PC-3 (cell line): ENCODE data around the gene NKAIN2. TPM values are rescaled to one million over a fixed set of nuclear protein-coding genes. Genes with fewer than 3 reads are reported as not detected.
A peak's percentile ranks its signal among the peaks of the same experiment; 100 is the strongest.

ENCODE experiments used
- ATAC-seq: fragments of 200-7000 bp; cut with Tn5 transposase; 2 replicates; pipeline ENCODE4 v1.9.1; 2020; ENCODE audit warnings: mild to moderate bottlenecking, moderate library complexity
- BruUV-seq: library from RNA; stranded (reverse); fragments of 400-500 nt; replicated peaks from 2 replicates; lab custom pipeline; 2021; lab: Mats Ljungman, UMichigan
- CTCF ChIA-PET: fragments of 300-600 bp; sonication (Branson Sonifier 250); formaldehyde crosslinking; loops from one replicate; lab custom pipeline; 2022; ENCODE audit warnings: antibody characterized with exemption; lab: Charles Lee
- POLR2A ChIA-PET: fragments of 300-600 bp; sonication (Branson Sonifier 250); formaldehyde crosslinking; loops from one replicate; lab custom pipeline; 2022; ENCODE audit warnings: antibody characterized with exemption; ENCODE audit not compliant: unreplicated experiment; lab: Charles Lee
- DNase-seq: peaks from one replicate; pipeline ENCODE4 v3.0.0-alpha.2; 2015
- H2AFZ ChIP-seq: fragments of 300-600 bp; sonication (generic); 2 replicates; pipeline ENCODE4 v1.6.0; 2016; ENCODE audit warnings: antibody characterized with exemption, low read length
- H3F3A ChIP-seq: fragments of 300-600 bp; sonication (generic); one replicate; pipeline ENCODE4 v1.6.0; 2017; ENCODE audit warnings: antibody characterized with exemption, low read length, control low read depth, mild to moderate bottlenecking; ENCODE audit not compliant: unreplicated experiment
- H3K27ac ChIP-seq: fragments of 300-600 bp; sonication (generic); 2 replicates; pipeline ENCODE4 v1.5.1; 2016; ENCODE audit warnings: mild to moderate bottlenecking, low read length
- H3K27me3 ChIP-seq: fragments of 300-600 bp; sonication (generic); 2 replicates; pipeline ENCODE4 v1.6.1; 2016; ENCODE audit warnings: low read length, mixed read lengths
- H3K36me3 ChIP-seq: fragments of 300-600 bp; sonication (generic); 2 replicates; pipeline ENCODE4 v1.6.1; 2016; ENCODE audit warnings: low read depth, mixed run types, low read length, mixed read lengths
- H3K4me1 ChIP-seq: fragments of 300-600 bp; sonication (generic); 2 replicates; pipeline ENCODE4 v1.5.1; 2016; ENCODE audit warnings: low read length; ENCODE audit not compliant: insufficient read depth
- H3K4me2 ChIP-seq: fragments of 300-600 bp; sonication (generic); 2 replicates; pipeline ENCODE4 v1.6.0; 2016; ENCODE audit warnings: low read length
- H3K4me3 ChIP-seq: fragments of 300-600 bp; sonication (generic); 2 replicates; pipeline ENCODE4 v1.5.1; 2016; ENCODE audit warnings: mild to moderate bottlenecking, low read length, mixed read lengths
- H3K79me2 ChIP-seq: fragments of 300-600 bp; sonication (generic); 2 replicates; pipeline ENCODE4 v1.6.1; 2017; ENCODE audit warnings: low read length, mixed read lengths
- H3K9ac ChIP-seq: fragments of 300-600 bp; sonication (generic); 2 replicates; pipeline ENCODE4 v1.6.0; 2016; ENCODE audit warnings: mild to moderate bottlenecking, low read length
- H3K9me2 ChIP-seq: fragments of 300-600 bp; sonication (generic); replicated peaks from 2 replicates; pipeline ENCODE4 v1.6.1; 2016; ENCODE audit warnings: mixed run types, low read length, mixed read lengths
- H3K9me3 ChIP-seq: fragments of 300-600 bp; sonication (generic); 2 replicates; pipeline ENCODE4 v1.6.1; 2016; ENCODE audit warnings: low read length, mixed read lengths
- H4K20me1 ChIP-seq: fragments of 300-600 bp; sonication (generic); 2 replicates; pipeline ENCODE4 v1.6.1; 2016; ENCODE audit warnings: low read length, mixed read lengths
- CTCF ChIP-seq: fragments of 300-600 bp; sonication (generic); conservative IDR thresholded peaks from 2 replicates; pipeline ENCODE4 v1.5.1; 2017; ENCODE audit warnings: antibody characterized with exemption, low read depth, mild to moderate bottlenecking, low read length
- EZH2 ChIP-seq: fragments of 300-600 bp; sonication (generic); IDR thresholded peaks from one replicate; pipeline ENCODE4 v1.6.1; 2017; ENCODE audit warnings: antibody characterized with exemption, mild to moderate bottlenecking, low read length; ENCODE audit not compliant: unreplicated experiment
- EZH2phosphoT487 ChIP-seq: fragments of 300-600 bp; sonication (generic); IDR thresholded peaks from 2 replicates; pipeline ENCODE4 v1.6.1; 2018; ENCODE audit warnings: mild to moderate bottlenecking, antibody characterized with exemption, low read length, borderline replicate concordance
- intact Hi-C: fragments of 100-400 bp; cut with micrococcal nuclease; formaldehyde crosslinking; loops from 2 replicates; pipeline ENCODE4 v1.9.0; 2023
- total RNA-seq: library from RNA; depleted of rRNA; stranded (reverse); fragments of >200 nt; gene quantifications from 2 replicates; pipeline ENCODE4 v1.2.3, GENCODE V29; 2014

NKAIN2 gene
- total RNA-seq, 1 experiment from 2014 or later: not detected

DNA sequence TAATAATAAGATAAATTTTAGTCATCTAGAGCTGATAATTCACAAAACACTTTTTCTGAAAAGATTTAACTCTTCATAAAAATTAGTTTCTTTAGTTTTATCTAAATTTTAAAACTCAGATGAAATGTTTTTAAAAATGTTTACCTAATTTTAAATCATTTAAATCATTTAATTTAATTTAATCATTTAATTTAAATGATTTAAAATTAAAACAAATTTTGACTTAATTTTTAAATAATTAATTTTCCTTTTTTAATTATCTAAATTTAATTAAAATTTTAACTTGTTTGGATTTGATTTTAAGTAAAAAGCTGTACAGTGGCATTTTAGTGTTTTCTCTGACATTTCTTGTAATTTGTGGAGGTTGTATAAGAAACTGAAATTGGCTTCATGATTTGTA lies 1026.8 kb downstream of the NKAIN2 start:
- ChIA-PET CTCF (no interaction called here), POLR2A (no interaction called here)
- H3K79me2 ChIP-seq: no peaks in the 10 kb centered on the region
- intact Hi-C loops: no loop called here
- H3K36me3 ChIP-seq: no peaks in the 10 kb centered on the region
- no peak overlapping the region for H3K4me2 ChIP-seq
- BruUV-seq: no TSS peak
- no peak overlapping the region for H3K27ac ChIP-seq
- H3K4me1 ChIP-seq: no peaks in the 10 kb centered on the region
- TF ChIP-seq CTCF: no peak
- no peak for TF ChIP-seq EZH2phosphoT487
- TF ChIP-seq EZH2: no peak
- no peaks in the 10 kb centered on the region for H4K20me1 ChIP-seq
- no peak overlapping the region for H2AFZ ChIP-seq
- no peaks in the 10 kb centered on the region for H3K9me2 ChIP-seq
- no peaks in the 10 kb centered on the region for H3K9me3 ChIP-seq
- peaks cover 27% of the 10 kb centered on the region for H3K27me3 ChIP-seq
- ATAC-seq (no peak), DNase-seq (no peak)
- no peaks in the 10 kb centered on the region for H3F3A ChIP-seq
- no peak overlapping the region for H3K4me3 ChIP-seq
- H3K9ac ChIP-seq: no peak overlapping the region

DNA sequence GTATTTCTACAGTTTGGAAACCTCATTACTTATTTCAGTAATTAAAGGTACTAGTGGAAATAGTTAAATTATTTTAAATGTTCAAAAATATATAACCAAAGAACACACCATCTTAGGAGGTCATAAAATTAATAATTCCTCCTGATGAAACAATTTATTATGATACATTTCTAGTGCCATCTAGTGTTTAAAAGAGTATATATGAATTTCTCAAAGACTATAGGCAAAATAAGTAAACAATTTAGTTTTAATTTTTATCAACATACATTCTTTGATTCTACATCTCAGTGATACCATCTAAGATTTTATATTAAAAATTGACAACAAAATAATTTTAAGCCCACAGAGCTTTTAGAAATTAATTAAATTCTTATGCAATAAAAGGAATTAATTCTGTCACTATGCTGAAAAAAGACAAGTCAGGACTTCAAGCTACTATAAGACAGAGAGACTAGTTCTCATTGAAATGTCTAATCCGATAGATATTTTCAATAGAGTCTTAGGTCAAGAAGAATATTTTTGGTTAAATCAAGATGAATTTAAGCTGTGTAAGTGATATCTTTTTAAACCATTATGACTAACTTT lies 1050.8 kb downstream of the NKAIN2 start:
- POLR2A ChIA-PET: no interaction called here
- no peaks in the 10 kb centered on the region for H3K9me2 ChIP-seq
- H3K27ac ChIP-seq: no peak overlapping the region
- no peak overlapping the region for H3K9ac ChIP-seq
- H2AFZ ChIP-seq: no peak overlapping the region
- H3K4me3 ChIP-seq: no peak overlapping the region
- DNase-seq (peak; percentile 16), ATAC-seq (no peak)
- TF ChIP-seq EZH2 (no peak), EZH2phosphoT487 (no peak), CTCF (peak; percentile 54)
- intact Hi-C loops: loop anchor here (5.0 kb wide), 1 partner anchor 1437 kb away; no protein-coding TSS in a partner anchor
- BruUV-seq: no TSS peak
- H3K9me3 ChIP-seq: no peaks in the 10 kb centered on the region
- H3K4me1 ChIP-seq: no peaks in the 10 kb centered on the region
- H3F3A ChIP-seq: no peaks in the 10 kb centered on the region
- H3K27me3 ChIP-seq: no peaks in the 10 kb centered on the region
- H4K20me1 ChIP-seq: no peaks in the 10 kb centered on the region
- H3K79me2 ChIP-seq: no peaks in the 10 kb centered on the region
- H3K4me2 ChIP-seq: no peak overlapping the region
- CTCF ChIA-PET: no interaction called here
- no peaks in the 10 kb centered on the region for H3K36me3 ChIP-seq

GRCh38 chr6:124857746-124858145 lies 1054.1 kb downstream of the NKAIN2 start:
- no peak overlapping the region for H3K4me3 ChIP-seq
- ChIA-PET POLR2A (no interaction called here), CTCF (interaction anchor here (0.6 kb wide), 2 partner anchors 14 to 896 kb away, joined by 5 to 11 read pairs; no protein-coding TSS in a partner anchor)
- ATAC-seq (no peak), DNase-seq (no peak)
- no peak overlapping the region for H2AFZ ChIP-seq
- H3K4me2 ChIP-seq: no peak overlapping the region
- no peaks in the 10 kb centered on the region for H3K9me3 ChIP-seq
- H3K27ac ChIP-seq: no peak overlapping the region
- H3K9ac ChIP-seq: no peak overlapping the region
- H3K27me3 ChIP-seq: no peaks in the 10 kb centered on the region
- no peaks in the 10 kb centered on the region for H4K20me1 ChIP-seq
- no TSS peak for BruUV-seq
- TF ChIP-seq EZH2 (no peak), EZH2phosphoT487 (no peak), CTCF (no peak)
- H3K36me3 ChIP-seq: no peaks in the 10 kb centered on the region
- no peaks in the 10 kb centered on the region for H3F3A ChIP-seq
- H3K9me2 ChIP-seq: no peaks in the 10 kb centered on the region
- H3K79me2 ChIP-seq: no peaks in the 10 kb centered on the region
- no peaks in the 10 kb centered on the region for H3K4me1 ChIP-seq
- intact Hi-C loops: no loop called here
